Measurements from ENCODE around the gene VWA3A. TPM values are rescaled to one million over a fixed set of nuclear protein-coding genes. Genes with fewer than 3 reads are reported as not detected.
A peak's percentile ranks its signal among the peaks of the same experiment; 100 is the strongest.
"Not testable (repeated sequence)": the region's sequence is repeated elsewhere in the genome, so short reads cannot be mapped to it uniquely, and the experiment has no call there.

VWA3A gene
- total and polyA plus RNA-seq, 7 donors, result 0.03 to 0.15 (median 0.12) TPM; not detected in 4

- TF ChIP-seq, protein P1, sequence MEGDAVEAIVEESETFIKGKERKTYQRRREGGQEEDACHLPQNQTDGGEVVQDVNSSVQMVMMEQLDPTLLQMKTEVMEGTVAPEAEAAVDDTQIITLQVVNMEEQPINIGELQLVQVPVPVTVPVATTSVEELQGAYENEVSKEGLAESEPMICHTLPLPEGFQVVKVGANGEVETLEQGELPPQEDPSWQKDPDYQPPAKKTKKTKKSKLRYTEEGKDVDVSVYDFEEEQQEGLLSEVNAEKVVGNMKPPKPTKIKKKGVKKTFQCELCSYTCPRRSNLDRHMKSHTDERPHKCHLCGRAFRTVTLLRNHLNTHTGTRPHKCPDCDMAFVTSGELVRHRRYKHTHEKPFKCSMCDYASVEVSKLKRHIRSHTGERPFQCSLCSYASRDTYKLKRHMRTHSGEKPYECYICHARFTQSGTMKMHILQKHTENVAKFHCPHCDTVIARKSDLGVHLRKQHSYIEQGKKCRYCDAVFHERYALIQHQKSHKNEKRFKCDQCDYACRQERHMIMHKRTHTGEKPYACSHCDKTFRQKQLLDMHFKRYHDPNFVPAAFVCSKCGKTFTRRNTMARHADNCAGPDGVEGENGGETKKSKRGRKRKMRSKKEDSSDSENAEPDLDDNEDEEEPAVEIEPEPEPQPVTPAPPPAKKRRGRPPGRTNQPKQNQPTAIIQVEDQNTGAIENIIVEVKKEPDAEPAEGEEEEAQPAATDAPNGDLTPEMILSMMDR (IDR thresholded peaks at IDR 0.05), result peak; percentile 88
- peak; percentile 81 to 92 for DNase-seq
- intact Hi-C loops (cut with DNase I), result loop anchor here (1.0 kb wide), 1 partner anchor 101 kb away; the partner anchor contains the start of gene POLR3E (in 2 of the 2)
- Histone ChIP-seq H3K4me3 (peak overlapping the region; percentile 73), H3K4me1 (peaks cover 23% of the 10 kb centered on the region), H3K36me3 (ENCODE audit: insufficient read depth in 1 of 2, low read depth in 1 of 2) (no peaks in the 10 kb centered on the region), H3K27ac (peak overlapping the region; percentile 82), H3K9me3 (no peaks in the 10 kb centered on the region), H3K27me3 (ENCODE audit: insufficient read depth in 3 of 3, low read length in 2 of 3) (no peaks in the 10 kb centered on the region)
- WGBS, 3 donors, result 1 to 3% (median 2%) methylated on average over 39 of the region's 39 CpGs
- peak; percentile 44 to 57 (median 46) for ATAC-seq
Observed at GRCh38 chr16:22195695-22196558, 103.6 kb downstream of the VWA3A start.

DNA sequence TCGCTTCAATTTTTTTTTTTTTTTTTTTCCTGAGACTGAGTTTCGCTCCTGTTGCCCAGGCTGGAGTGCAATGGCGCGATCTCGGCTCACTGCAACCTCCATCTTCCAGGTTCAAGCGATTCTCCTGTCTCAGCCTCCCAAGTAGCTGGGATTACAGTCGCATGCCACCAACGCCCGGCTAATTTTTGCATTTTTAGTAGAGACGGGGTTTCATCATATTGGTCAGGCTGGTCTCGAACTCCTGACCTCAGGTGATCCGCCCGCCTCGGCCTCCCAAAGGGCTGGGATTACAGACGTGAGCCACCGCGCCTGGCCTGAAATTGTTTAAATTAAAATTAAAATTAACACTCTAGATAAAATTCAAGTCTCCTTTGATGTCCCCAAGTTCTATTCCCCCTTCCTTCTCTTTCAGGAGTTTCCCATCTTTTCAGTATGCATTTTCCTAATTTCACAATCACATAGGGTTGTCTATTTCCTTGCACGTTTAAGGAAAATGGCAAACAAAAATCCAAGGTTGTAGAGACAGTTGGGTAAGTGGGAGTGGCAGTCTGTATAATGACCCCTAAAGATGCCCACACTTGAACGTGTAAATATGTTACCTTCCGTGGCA lies 104.3 kb downstream of the VWA3A start:
- H3K27me3 ChIP-seq (ENCODE audit: insufficient read depth in 3 of 3, low read length in 2 of 3); H3K36me3 ChIP-seq (ENCODE audit: insufficient read depth in 1 of 2, low read depth in 1 of 2); H3K9me3 ChIP-seq; ATAC-seq; DNase-seq; H3K27ac ChIP-seq: not testable (repeated sequence)
- H3K4me1 ChIP-seq, result peaks cover 23% of the 10 kb centered on the region
- intact Hi-C loops (cut with DNase I), result loop anchor here in 1 of 2 donors (1.0 kb wide), 1 partner anchor 101 kb away; the partner anchor contains the start of gene POLR3E
- WGBS, 3 donors, result 36 to 42% (median 39%) methylated on average over 20 of the region's 20 CpGs
- H3K4me3 ChIP-seq, result peak overlapping the region; percentile 73

GRCh38 chr16:22198547-22199293 lies 106.4 kb downstream of the VWA3A start:
- no peak overlapping the region for H3K4me3 ChIP-seq
- H3K4me1 ChIP-seq, result peaks cover 14% of the 10 kb centered on the region
- H3K27ac ChIP-seq, result peak overlapping the region; percentile 77
- no peak for ATAC-seq
- intact Hi-C loops (cut with DNase I), result no loop called here
- H3K36me3 ChIP-seq (ENCODE audit: insufficient read depth in 1 of 2, low read depth in 1 of 2), result no peaks in the 10 kb centered on the region
- DNase-seq, result no peak
- WGBS, 3 donors, result 74 to 84% (median 75%) methylated on average over 7 of the region's 7 CpGs
- H3K9me3 ChIP-seq, result no peaks in the 10 kb centered on the region
- TF ChIP-seq, protein P1 (IDR thresholded peaks at IDR 0.05), result no peak
- H3K27me3 ChIP-seq (ENCODE audit: insufficient read depth in 3 of 3, low read length in 2 of 3), result no peaks in the 10 kb centered on the region

DNA sequence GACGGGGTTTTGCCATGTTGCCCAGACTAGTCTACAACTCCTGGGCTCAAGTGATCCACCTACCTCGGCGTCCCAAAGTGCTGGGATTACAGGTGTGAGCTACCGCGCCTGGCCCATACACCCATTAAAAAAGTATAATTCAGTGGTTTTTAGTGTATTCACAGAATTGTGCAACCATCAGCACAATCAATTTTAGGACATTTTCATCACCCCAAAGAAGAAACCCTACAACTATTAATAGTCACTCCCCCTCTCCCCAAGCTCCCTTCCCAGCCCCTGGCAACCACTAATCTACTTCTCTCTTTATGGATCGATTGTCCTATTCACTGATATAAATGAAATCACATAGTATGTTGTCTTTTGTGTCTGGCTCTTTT lies 109.9 kb downstream of the VWA3A start:
- Histone ChIP-seq H3K27ac (no peak overlapping the region), H3K9me3 (no peaks in the 10 kb centered on the region), H3K27me3 (ENCODE audit: insufficient read depth in 3 of 3, low read length in 2 of 3) (no peaks in the 10 kb centered on the region), H3K4me1 (peaks cover 9% of the 10 kb centered on the region), H3K36me3 (ENCODE audit: insufficient read depth in 1 of 2, low read depth in 1 of 2) (no peaks in the 10 kb centered on the region), H3K4me3 (no peak overlapping the region)
- TF ChIP-seq, protein P1 (IDR thresholded peaks at IDR 0.05), result no peak
- WGBS, 3 donors, result 93 to 96% (median 94%) methylated on average over 6 of the region's 6 CpGs
- intact Hi-C loops (cut with DNase I), result no loop called here
- no peak for ATAC-seq
- no peak for DNase-seq

- intact Hi-C loops (cut with DNase I), result no loop called here
- Histone ChIP-seq H3K9me3 (no peaks in the 10 kb centered on the region), H3K4me1 (peaks cover 15% of the 10 kb centered on the region), H3K36me3 (ENCODE audit: insufficient read depth in 1 of 2, low read depth in 1 of 2) (no peaks in the 10 kb centered on the region), H3K27ac (no peak overlapping the region), H3K4me3 (no peak overlapping the region), H3K27me3 (ENCODE audit: insufficient read depth in 3 of 3, low read length in 2 of 3) (no peaks in the 10 kb centered on the region)
- TF ChIP-seq, protein P1 (IDR thresholded peaks at IDR 0.05), result no peak
- DNase-seq (no peak), ATAC-seq (no peak)
- 92 to 95% (median 95%) methylated on average over 5 of the region's 5 CpGs for WGBS, 3 donors
Observed at GRCh38 chr16:22203091-22203490, 110.8 kb downstream of the VWA3A start.

Measured in psoas muscle (tissue), 8 donors.